Right cardiac atrium (tissue), 5 donors: Measurements from ENCODE around the gene DDR1. TPM values are rescaled to one million over a fixed set of nuclear protein-coding genes. Genes with fewer than 3 reads are reported as not detected.

Experiments
- ATAC-seq, 2 donors: fragments of 200-7000 bp; cut with Tn5 transposase; one replicate each; pipeline versions ENCODE4 v1.8.0 to v1.9.1; 2020; ENCODE audit warnings: moderate library complexity in 2 of 2, mild to moderate bottlenecking in 1 of 2
- DNase-seq, 3 donors: peaks; one replicate each; pipeline ENCODE4 v3.0.0-alpha.2; 2020
- H3K27ac ChIP-seq: one replicate; pipeline ENCODE4 v1.5.1; 2013; ENCODE audit warnings: mild to moderate bottlenecking, low read length, control low read depth, moderate library complexity
- H3K27me3 ChIP-seq: one replicate; pipeline ENCODE4 v1.6.1; 2013; ENCODE audit not compliant: control insufficient read depth, insufficient read depth
- H3K4me1 ChIP-seq: one replicate; pipeline ENCODE4 v1.6.1; 2013; ENCODE audit warnings: low read length; ENCODE audit not compliant: control insufficient read depth, insufficient read depth
- H3K4me3 ChIP-seq: one replicate; pipeline ENCODE4 v1.5.1; 2013; ENCODE audit warnings: low read length, control low read depth
- H3K9me3 ChIP-seq: one replicate; pipeline ENCODE4 v1.6.1; 2013; ENCODE audit warnings: low read length; ENCODE audit not compliant: control insufficient read depth
- WGBS: extraction: QIAGEN DNeasy Blood & Tissue Kit; methylation state at CpG from one replicate; pipeline ENCODE4 v1.1.7; 2013; 5-methylcytosine and 5-hydroxymethylcytosine counted together
- intact Hi-C, 4 donors: fragments of 100-400 bp; cut with DNase I; formaldehyde crosslinking; loops; one replicate each; pipeline versions ENCODE4 v1.11.0 to v1.14.0; 2022 to 2023
- polyA plus RNA-seq: library from polyadenylated mRNA; stranded (reverse); fragments of 200-250 nt; gene quantifications from one replicate; pipeline ENCODE4 v1.2.3, GENCODE V29; 2013
- total RNA-seq, 4 donors: library from RNA; stranded (reverse); fragmentation: NEBNext Ultra II Directional; extraction: Animal tissue kit (Norgen Biotek cat#: 25700); gene quantifications; one replicate each; pipeline ENCODE4 v1.2.1, GENCODE V29; 2021
- donor health status: healthy with polysubstance abuse.
- donor health status: DM: no; HTN: yes; CAD: no.
- donor health status: DM: no; HTN: no; CAD: no.
- donor health status: DM: no; HTN: yes; CAD: no; lungs with severe emphysema.
- donor health status: DM: yes; HTN: yes; CAD: no.

The DDR1 gene
- total and polyA plus RNA-seq, 5 donors = 46.9 to 120 (median 97.1) TPM

- intact Hi-C loops = loop anchor here in 2 of 4 donors (10.0 kb wide), 1 partner anchor 145 kb away; the partner anchor contains the start of genes FLOT1 (in 2 of the 2) and IER3 (in 2 of the 2)
- 77% methylated on average over 4 of the region's 4 CpGs for WGBS
- ATAC-seq = no peak
- Histone ChIP-seq H3K4me1 (peaks cover 15% of the 10 kb centered on the region), H3K27ac (no peak overlapping the region), H3K4me3 (no peak overlapping the region), H3K9me3 (no peaks in the 10 kb centered on the region), H3K27me3 (no peaks in the 10 kb centered on the region)
- DNase-seq = no peak
Measured at GRCh38 chr6:30889496-30889885, 5.2 kb downstream of the DDR1 start.

- intact Hi-C loops = loop anchor here in 2 of 4 donors (10.0 kb wide), 1 partner anchor 145 kb away; the partner anchor contains the start of genes FLOT1 (in 2 of the 2) and IER3 (in 2 of the 2)
- Histone ChIP-seq H3K27ac (no peak overlapping the region), H3K27me3 (no peaks in the 10 kb centered on the region), H3K9me3 (no peaks in the 10 kb centered on the region), H3K4me1 (peaks cover 15% of the 10 kb centered on the region), H3K4me3 (no peak overlapping the region)
- ATAC-seq = no peak
- WGBS = 80% methylated on average over 14 of the region's 14 CpGs
- peak in 1 of 3 donors; percentile 65 for DNase-seq
Measured at GRCh38 chr6:30889921-30890645, 5.8 kb downstream of the DDR1 start.

GRCh38 chr6:30890646-30891449 lies 6.5 kb downstream of the DDR1 start:
- Histone ChIP-seq H3K27ac (no peak overlapping the region), H3K27me3 (no peaks in the 10 kb centered on the region), H3K4me3 (no peak overlapping the region), H3K9me3 (no peaks in the 10 kb centered on the region), H3K4me1 (peaks cover 10% of the 10 kb centered on the region)
- 82% methylated on average over 12 of the region's 12 CpGs for WGBS
- intact Hi-C loops = no loop called here
- DNase-seq = no peak
- ATAC-seq = no peak

- intact Hi-C loops = no loop called here
- no peaks in the 10 kb centered on the region for H3K27me3 ChIP-seq
- peaks cover 9% of the 10 kb centered on the region for H3K4me1 ChIP-seq
- DNase-seq (no peak), ATAC-seq (no peak)
- H3K9me3 ChIP-seq = no peaks in the 10 kb centered on the region
- H3K4me3 ChIP-seq = no peak overlapping the region
- no peak overlapping the region for H3K27ac ChIP-seq
- WGBS = 87% methylated on average over 4 of the region's 4 CpGs
Measured at GRCh38 chr6:30891450-30891723, 7.1 kb downstream of the DDR1 start.

- Histone ChIP-seq H3K9me3 (no peaks in the 10 kb centered on the region), H3K4me1 (peaks cover 6% of the 10 kb centered on the region), H3K4me3 (no peak overlapping the region), H3K27me3 (no peaks in the 10 kb centered on the region), H3K27ac (no peak overlapping the region)
- DNase-seq (no peak), ATAC-seq (no peak)
- WGBS = 88% methylated on average over 21 of the region's 21 CpGs
- intact Hi-C loops = no loop called here
Measured at GRCh38 chr6:30891816-30892538, 7.7 kb downstream of the DDR1 start.

DNA sequence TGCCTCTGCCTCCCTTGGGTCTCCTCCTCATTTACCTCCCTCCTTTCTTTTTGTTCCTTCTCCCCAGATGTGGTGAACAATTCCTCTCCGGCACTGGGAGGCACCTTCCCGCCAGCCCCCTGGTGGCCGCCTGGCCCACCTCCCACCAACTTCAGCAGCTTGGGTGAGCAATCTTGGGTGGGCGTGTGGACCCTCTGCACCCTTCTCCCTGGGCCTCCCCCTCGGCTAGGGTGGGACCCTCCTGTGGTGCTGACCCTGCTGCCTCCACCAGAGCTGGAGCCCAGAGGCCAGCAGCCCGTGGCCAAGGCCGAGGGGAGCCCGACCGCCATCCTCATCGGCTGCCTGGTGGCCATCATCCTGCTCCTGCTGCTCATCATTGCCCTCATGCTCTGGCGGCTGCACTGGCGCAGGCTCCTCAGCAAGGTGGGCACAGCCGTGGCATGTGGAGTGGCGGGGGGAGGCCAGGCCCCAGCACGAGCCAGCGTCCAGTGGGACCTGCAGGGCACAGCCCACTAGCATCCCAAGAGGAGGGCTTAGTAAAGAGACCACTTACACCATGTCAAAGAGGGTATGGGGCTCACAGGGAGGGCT lies 8.8 kb downstream of the DDR1 start:
- no peak for ATAC-seq
- 87% methylated on average over 16 of the region's 16 CpGs for WGBS
- Histone ChIP-seq H3K27ac (no peak overlapping the region), H3K4me1 (peaks cover 6% of the 10 kb centered on the region), H3K9me3 (no peaks in the 10 kb centered on the region), H3K27me3 (no peaks in the 10 kb centered on the region), H3K4me3 (no peak overlapping the region)
- no peak for DNase-seq
- intact Hi-C loops = no loop called here

- ATAC-seq = no peak
- Histone ChIP-seq H3K4me1 (peaks cover 4% of the 10 kb centered on the region), H3K27me3 (no peaks in the 10 kb centered on the region), H3K9me3 (no peaks in the 10 kb centered on the region), H3K4me3 (no peak overlapping the region), H3K27ac (no peak overlapping the region)
- 91% methylated on average over 8 of the region's 8 CpGs for WGBS
- intact Hi-C loops = no loop called here
- no peak for DNase-seq
Measured at GRCh38 chr6:30893666-30894065, 9.3 kb downstream of the DDR1 start.

- no peaks in the 10 kb centered on the region for H3K9me3 ChIP-seq
- no peak overlapping the region for H3K27ac ChIP-seq
- H3K27me3 ChIP-seq = no peaks in the 10 kb centered on the region
- intact Hi-C loops = no loop called here
- no peak overlapping the region for H3K4me3 ChIP-seq
- DNase-seq (no peak), ATAC-seq (no peak)
- WGBS = 88% methylated on average over 12 of the region's 12 CpGs
- peaks cover 2% of the 10 kb centered on the region for H3K4me1 ChIP-seq
Measured at GRCh38 chr6:30894381-30894780, 10.1 kb downstream of the DDR1 start.

- Histone ChIP-seq H3K4me3 (no peak overlapping the region), H3K27ac (no peak overlapping the region), H3K4me1 (no peaks in the 10 kb centered on the region), H3K27me3 (no peaks in the 10 kb centered on the region), H3K9me3 (no peaks in the 10 kb centered on the region)
- whole genome bisulfite sequencing = 94% methylated on average over 3 of the region's 3 CpGs
- intact Hi-C loops = no loop called here
- no peak for DNase-seq
- ATAC-seq = no peak
Measured at GRCh38 chr6:30894935-30895334, 10.6 kb downstream of the DDR1 start.

DNA sequence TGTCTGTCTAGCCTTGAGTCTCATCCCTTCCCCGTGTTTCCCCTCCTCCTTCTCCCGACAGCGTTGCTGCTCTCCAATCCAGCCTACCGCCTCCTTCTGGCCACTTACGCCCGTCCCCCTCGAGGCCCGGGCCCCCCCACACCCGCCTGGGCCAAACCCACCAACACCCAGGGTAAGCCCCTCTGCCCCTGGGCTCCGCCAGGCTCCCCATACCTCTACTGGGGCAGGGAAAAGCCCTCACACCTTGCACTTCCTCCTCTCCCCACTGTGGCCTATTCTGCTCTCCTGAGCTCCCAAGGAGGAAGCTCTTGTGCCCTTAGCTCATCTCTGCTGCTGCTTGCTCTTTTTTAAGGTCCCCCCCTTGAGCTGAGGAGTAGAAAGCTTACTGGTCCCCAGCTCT lies 11.0 kb downstream of the DDR1 start:
- ATAC-seq (no peak), DNase-seq (no peak)
- WGBS = 80% methylated on average over 10 of the region's 10 CpGs

GRCh38 chr6:30896541-30896940 lies 12.2 kb downstream of the DDR1 start:
- H3K4me1 ChIP-seq = no peaks in the 10 kb centered on the region
- WGBS = 94% methylated on average over 13 of the region's 13 CpGs
- DNase-seq (no peak), ATAC-seq (no peak)
- intact Hi-C loops = no loop called here
- H3K4me3 ChIP-seq = no peak overlapping the region
- H3K27ac ChIP-seq = no peak overlapping the region
- H3K27me3 ChIP-seq = no peaks in the 10 kb centered on the region
- H3K9me3 ChIP-seq = no peaks in the 10 kb centered on the region

More for the DNA sequence above, 11.0 kb downstream of the DDR1 start:
- no peak overlapping the region for H3K27ac ChIP-seq
- intact Hi-C loops = no loop called here
- H3K4me1 ChIP-seq = no peaks in the 10 kb centered on the region
- H3K9me3 ChIP-seq = no peaks in the 10 kb centered on the region
- no peaks in the 10 kb centered on the region for H3K27me3 ChIP-seq
- H3K4me3 ChIP-seq = no peak overlapping the region
